ENCODE data around the gene ARHGAP23. TPM values are rescaled to one million over a fixed set of nuclear protein-coding genes. Genes with fewer than 3 reads are reported as not detected.

ARHGAP23 gene
- total and polyA plus RNA-seq, 2 experiments from 2014 or later, result 16.0 to 30.0 TPM

GRCh38 chr17:38448208-38448771 lies 20.0 kb downstream of the ARHGAP23 start:
- no peak overlapping the region for H2AFZ ChIP-seq
- peaks cover 4% of the 10 kb centered on the region for H4K20me1 ChIP-seq (ENCODE audit: insufficient read depth, poor library complexity, severe bottlenecking)
- peaks cover 8% of the 10 kb centered on the region for H3K79me2 ChIP-seq
- 63% methylated on average over 9 of the region's 9 CpGs for WGBS (ENCODE audit: low lambda C conversion rate, missing lambda C conversion rate)
- DNase-seq (ENCODE audit: low spot score), result no peak
- H3K4me2 ChIP-seq, result no peak overlapping the region
- no peaks in the 10 kb centered on the region for H3K9me2 ChIP-seq (replicated peaks; ENCODE audit: insufficient read depth)
- no peak for TF ChIP-seq CTCF (IDR thresholded peaks at IDR 0.05; ENCODE audit: poor library complexity)
- TF ChIP-seq EZH2 (IDR thresholded peaks at IDR 0.05; ENCODE audit: borderline replicate concordance), result no peak
- no peak for TF ChIP-seq EZH2phosphoT487 (IDR thresholded peaks at IDR 0.05; ENCODE audit: low read depth, severe bottlenecking, unreplicated experiment)
- H3K4me1 ChIP-seq (ENCODE audit: insufficient read depth), result peaks cover 54% of the 10 kb centered on the region
- H3K4me3 ChIP-seq, result no peak overlapping the region
- H3K27ac ChIP-seq, result peak overlapping the region; percentile 42
- H3K27me3 ChIP-seq, result peaks cover 3% of the 10 kb centered on the region
- no peaks in the 10 kb centered on the region for H3K36me3 ChIP-seq (replicated peaks; ENCODE audit: insufficient read depth, low read depth)
- no peaks in the 10 kb centered on the region for H3K9me3 ChIP-seq (ENCODE audit: low read depth)

GRCh38 chr17:38449364-38449763 lies 21.1 kb downstream of the ARHGAP23 start:
- Histone ChIP-seq H3K9me2 (replicated peaks; ENCODE audit: insufficient read depth) (no peaks in the 10 kb centered on the region), H4K20me1 (ENCODE audit: insufficient read depth, poor library complexity, severe bottlenecking) (no peaks in the 10 kb centered on the region), H3K36me3 (replicated peaks; ENCODE audit: insufficient read depth, low read depth) (no peaks in the 10 kb centered on the region), H3K27me3 (peaks cover 3% of the 10 kb centered on the region), H3K4me3 (no peak overlapping the region), H3K27ac (peak overlapping the region; percentile 92), H3K4me2 (peak overlapping the region; percentile 53), H3K9me3 (ENCODE audit: low read depth) (no peaks in the 10 kb centered on the region), H2AFZ (no peak overlapping the region), H3K4me1 (ENCODE audit: insufficient read depth) (peaks cover 58% of the 10 kb centered on the region), H3K79me2 (peaks cover 11% of the 10 kb centered on the region)
- WGBS (ENCODE audit: low lambda C conversion rate, missing lambda C conversion rate), result 58% methylated on average over 15 of the region's 15 CpGs
- DNase-seq (ENCODE audit: low spot score), result peak; percentile 76
- TF ChIP-seq EZH2 (IDR thresholded peaks at IDR 0.05; ENCODE audit: borderline replicate concordance) (no peak), CTCF (IDR thresholded peaks at IDR 0.05; ENCODE audit: poor library complexity) (no peak), EZH2phosphoT487 (IDR thresholded peaks at IDR 0.05; ENCODE audit: low read depth, severe bottlenecking, unreplicated experiment) (no peak)

GRCh38 chr17:38450557-38451029 lies 22.3 kb downstream of the ARHGAP23 start:
- Histone ChIP-seq H3K36me3 (replicated peaks; ENCODE audit: insufficient read depth, low read depth) (no peaks in the 10 kb centered on the region), H4K20me1 (ENCODE audit: insufficient read depth, poor library complexity, severe bottlenecking) (peaks cover 7% of the 10 kb centered on the region), H2AFZ (no peak overlapping the region), H3K4me1 (ENCODE audit: insufficient read depth) (peaks cover 69% of the 10 kb centered on the region), H3K27me3 (peaks cover 11% of the 10 kb centered on the region), H3K79me2 (peaks cover 18% of the 10 kb centered on the region), H3K4me2 (peak overlapping the region; percentile 78), H3K4me3 (no peak overlapping the region), H3K27ac (peak overlapping the region; percentile 92), H3K9me3 (ENCODE audit: low read depth) (no peaks in the 10 kb centered on the region), H3K9me2 (replicated peaks; ENCODE audit: insufficient read depth) (no peaks in the 10 kb centered on the region)
- 87% methylated on average over 5 of the region's 6 CpGs for WGBS (ENCODE audit: low lambda C conversion rate, missing lambda C conversion rate)
- DNase-seq (ENCODE audit: low spot score), result no peak
- TF ChIP-seq EZH2phosphoT487 (IDR thresholded peaks at IDR 0.05; ENCODE audit: low read depth, severe bottlenecking, unreplicated experiment) (no peak), CTCF (IDR thresholded peaks at IDR 0.05; ENCODE audit: poor library complexity) (no peak), EZH2 (IDR thresholded peaks at IDR 0.05; ENCODE audit: borderline replicate concordance) (no peak)

Data from hepatocyte (in vitro differentiated cells).